ENCODE results near the gene UVRAG.

DNA sequence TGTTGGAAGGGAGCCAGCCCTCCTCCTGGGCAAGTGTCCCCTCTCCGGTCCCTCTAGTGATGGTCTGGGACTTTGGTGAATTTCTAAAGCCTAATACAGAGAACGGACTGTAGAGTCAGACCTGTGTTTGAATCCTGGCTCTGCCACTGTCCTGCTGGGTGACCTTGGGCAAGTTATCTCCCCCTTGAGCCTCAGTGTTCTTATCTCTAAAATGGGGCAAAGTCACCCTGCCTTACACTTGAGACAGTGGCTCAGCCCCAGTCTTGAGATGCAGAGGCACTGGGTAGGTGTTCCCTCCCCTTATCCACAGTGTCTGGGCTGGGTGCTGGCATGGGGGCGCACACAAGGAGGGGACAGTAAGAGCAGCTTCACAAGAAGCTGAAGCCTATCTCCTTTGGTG lies 25.5 kb upstream of the UVRAG start:
- TF ChIP-seq, protein P1, sequence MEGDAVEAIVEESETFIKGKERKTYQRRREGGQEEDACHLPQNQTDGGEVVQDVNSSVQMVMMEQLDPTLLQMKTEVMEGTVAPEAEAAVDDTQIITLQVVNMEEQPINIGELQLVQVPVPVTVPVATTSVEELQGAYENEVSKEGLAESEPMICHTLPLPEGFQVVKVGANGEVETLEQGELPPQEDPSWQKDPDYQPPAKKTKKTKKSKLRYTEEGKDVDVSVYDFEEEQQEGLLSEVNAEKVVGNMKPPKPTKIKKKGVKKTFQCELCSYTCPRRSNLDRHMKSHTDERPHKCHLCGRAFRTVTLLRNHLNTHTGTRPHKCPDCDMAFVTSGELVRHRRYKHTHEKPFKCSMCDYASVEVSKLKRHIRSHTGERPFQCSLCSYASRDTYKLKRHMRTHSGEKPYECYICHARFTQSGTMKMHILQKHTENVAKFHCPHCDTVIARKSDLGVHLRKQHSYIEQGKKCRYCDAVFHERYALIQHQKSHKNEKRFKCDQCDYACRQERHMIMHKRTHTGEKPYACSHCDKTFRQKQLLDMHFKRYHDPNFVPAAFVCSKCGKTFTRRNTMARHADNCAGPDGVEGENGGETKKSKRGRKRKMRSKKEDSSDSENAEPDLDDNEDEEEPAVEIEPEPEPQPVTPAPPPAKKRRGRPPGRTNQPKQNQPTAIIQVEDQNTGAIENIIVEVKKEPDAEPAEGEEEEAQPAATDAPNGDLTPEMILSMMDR (IDR thresholded peaks at IDR 0.05), result no peak
- TF ChIP-seq EP300 (IDR thresholded peaks at IDR 0.05), result no peak
- no peak for TF ChIP-seq POLR2A (IDR thresholded peaks at IDR 0.05)

Data from ovary (tissue), 3 donors.